ENCODE measurements around the gene SLC24A3.
"Not testable (repeated sequence)": the region's sequence is repeated elsewhere in the genome, so short reads cannot be mapped to it uniquely, and the experiment has no call there.

Gene SLC24A3

DNA sequence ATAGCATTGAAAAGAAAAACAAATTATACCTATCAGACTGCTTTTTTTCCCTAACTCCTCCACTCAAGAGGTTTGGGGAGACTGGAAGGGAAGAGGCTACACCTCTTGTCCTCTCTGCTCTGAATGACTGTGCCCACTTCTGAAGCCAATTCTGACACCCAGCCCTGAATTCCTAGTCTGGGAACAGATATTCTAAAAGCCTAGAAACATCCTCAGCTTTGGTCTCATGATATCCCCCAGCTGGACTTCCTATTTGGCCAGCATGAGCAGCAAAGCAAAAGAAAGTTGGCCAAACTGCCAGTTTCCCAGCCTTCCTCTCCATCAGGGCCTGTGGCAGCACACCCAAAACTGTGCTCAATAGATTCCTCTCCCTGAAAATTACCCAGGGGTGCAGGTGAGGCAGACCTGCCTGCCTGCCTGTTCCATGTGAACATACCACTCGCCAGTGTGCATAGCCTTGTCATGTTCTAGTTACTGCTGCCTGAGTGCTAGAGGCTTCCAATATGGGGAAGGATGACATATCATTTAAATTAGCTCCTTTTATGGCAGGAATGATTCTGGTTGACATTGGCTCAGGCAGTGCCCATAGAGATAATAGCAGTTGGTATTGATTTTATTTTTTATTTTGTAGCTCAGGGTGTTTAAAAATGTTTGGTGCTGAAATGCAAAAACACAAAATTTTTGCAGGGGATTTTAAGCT is 393.5 kb downstream of the SLC24A3 start:
- DNase-seq = no peak

DNA sequence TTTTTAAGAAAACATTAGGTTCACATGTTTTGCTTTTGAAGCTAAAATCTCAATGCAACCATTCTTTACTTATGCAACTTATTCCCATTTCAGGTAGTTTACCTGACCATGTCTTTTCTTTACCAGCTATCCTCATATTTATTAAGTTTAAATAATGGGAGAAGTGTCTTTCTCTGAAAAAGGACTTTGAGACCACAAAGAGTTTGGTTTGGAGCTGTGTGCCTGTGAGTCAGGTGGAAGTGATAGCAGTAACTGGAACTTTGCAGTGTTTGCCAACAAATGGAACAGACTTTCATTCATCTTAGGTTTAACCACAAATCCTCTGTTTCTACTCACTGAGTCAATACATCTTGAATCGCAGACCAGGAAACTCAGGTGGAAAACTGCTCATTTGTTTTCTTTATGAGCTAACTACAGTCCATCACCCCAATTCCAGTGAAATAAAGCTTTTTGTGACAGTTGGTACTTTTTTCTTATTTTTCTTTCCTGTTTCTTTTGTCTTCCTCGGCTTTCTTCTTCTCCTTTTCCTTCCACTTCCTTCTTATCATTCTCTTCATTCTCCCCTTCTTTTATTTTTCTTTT is 397.3 kb downstream of the SLC24A3 start:
- DNase-seq = no peak

DNA sequence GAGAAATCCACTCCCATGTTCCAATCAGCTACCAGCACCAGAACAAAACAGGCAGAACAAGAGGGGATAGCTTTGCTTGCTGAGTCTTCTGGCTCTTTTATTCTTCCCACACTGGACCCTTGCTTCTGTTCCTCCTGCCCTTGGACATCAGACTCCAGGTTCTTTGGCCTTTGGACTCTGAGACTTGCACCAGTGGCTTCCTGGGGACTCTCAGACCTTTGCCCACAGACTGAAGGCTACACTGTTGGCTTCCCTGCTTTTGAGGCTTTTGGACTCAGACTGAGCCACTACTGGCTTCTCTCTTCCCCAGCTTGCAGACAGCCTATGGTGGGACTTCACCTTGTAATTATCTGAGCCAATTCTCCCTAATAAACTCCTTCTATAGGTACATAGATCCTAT is 403.2 kb downstream of the SLC24A3 start:
- no peak for DNase-seq

DNA sequence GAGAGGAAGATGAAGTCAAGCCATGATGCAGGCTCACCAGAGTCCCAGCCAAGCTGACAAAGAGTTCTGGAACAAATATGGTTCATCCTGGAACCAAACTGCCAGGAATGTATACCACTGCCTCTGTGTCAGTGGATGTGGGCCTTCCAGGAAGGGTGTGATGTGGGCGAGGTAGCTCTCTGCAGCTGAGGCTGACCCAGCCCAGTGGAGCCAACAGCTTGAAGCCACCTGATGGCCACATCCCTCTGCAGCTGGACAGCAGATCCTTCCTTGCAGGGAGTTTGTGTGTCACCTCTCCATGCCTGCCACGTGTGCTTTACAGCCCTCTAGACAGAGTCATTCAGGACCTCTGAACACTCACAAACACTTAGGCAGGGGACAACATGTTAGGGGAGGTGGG is 403.6 kb downstream of the SLC24A3 start:
- DNase-seq = no peak

DNA sequence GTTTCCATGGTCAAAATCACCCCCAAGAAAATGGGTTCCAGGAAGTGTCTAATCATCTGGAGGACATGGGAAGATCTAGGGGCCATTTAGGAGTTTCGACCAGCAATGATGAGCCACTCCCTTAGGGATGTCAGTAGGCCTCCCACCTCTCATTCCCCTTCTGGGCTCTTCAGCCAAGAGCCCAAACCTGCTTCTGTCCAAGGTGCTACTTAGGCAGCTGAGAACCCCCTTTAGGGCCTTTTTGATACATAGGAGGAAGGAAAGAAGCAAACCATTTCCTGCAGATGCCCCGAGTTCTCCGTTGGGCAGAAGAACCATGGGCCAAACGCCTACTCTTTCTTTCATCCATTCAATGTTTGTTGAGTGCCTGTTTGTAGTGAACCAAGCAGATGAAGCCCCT is 404.2 kb downstream of the SLC24A3 start:
- no peak for DNase-seq

DNA sequence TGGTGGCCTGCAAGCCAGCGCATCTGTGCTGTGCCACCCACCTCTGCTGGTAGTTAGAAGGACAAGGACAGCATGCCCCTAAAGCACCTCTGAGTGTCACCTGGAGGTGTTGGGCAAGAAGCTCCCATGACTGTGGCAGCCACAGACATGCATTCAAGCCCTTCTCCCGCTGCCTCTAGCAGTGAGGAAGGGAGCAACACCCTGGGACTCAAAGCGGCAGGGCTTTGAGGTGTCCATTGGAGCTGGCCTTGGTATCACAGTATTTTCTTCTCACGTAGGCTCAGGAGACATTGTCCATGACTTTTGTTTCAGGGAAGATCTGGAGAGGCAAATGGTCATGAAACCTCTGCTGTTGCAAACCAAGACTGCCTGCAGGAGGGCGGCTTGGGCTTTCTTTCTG is 404.8 kb downstream of the SLC24A3 start:
- DNase-seq = no peak

DNA sequence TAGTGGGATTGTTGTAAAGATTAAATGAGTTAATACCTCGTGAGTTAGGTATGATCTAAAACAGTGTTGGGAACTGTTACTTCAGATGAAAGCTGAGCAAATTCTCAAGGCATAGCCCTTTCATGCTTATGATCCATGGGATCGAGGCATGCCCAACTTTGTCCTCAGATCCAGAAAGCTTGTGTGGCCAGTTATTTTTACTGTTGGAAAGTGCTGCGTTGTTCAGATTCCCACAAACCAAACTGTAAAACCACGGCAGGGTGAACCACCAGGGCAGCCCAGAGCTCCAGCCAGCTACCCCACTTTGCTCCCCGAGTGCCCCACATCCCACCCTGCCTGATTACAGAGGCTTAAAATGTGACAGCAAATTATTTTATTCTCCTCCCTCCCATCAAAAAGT is 406.3 kb downstream of the SLC24A3 start:
- no peak for DNase-seq

DNA sequence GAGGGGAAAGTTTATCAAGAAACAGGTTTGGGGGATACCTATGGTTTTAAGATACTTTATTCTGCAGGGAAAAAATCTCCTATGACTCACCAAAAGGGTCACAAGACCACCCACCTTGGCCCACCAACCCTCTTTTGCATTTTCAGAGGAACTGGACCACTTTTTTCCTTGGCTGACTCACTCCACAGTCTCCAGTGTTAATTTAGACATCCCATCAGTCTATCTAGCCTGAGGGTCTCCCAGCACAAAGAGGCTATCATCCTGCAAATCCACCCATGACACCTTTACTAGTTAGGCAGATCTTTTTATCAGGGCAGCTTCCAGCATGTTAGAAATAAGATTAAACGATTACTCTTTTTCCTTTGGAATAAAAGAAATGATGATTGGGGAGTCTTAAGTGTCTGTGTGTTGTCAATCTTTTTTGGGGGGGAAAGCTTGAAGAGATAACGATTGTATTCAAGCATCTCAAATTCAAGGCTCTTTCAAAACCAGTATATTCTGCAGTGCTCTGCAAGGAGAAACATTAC is 407.5 kb downstream of the SLC24A3 start:
- DNase-seq = no peak

DNA sequence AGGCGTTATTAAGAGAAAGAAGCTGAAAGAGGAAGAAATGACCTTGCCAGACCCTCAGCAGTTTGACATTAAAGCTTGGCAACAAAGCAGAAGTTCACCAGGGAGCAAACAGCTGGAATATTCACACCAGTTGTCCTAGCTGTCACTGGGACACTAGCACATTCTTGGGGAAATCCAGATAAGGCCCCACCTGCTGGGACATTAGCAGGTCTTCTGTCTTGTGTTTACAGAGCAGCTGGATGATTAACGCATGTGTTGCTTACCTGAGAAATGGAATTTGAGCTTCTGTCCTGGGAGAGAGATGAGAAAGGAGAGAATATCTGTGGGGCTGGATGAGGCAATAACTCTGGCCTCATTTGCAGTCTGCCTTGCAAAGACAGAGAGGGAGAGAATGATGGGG is 408.0 kb downstream of the SLC24A3 start:
- no peak for DNase-seq

DNA sequence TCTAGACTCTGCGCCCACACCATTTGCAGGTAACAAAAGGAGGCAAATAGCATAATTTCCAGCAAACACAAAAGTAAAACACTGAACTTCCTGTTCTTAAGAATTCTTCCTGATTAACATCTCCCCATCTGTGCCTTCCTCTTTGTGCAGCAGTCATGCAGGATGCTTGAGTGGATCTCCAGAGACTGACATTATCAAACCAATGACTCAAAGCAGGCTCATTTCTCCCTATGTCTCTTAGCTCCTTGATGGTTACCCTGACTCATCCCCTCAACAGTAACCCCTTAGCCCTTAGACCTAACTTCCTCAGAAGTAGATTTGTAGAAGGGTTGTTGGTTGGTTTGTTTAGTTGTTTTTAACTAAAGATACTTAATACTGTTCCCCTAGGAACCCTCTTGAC is 408.6 kb downstream of the SLC24A3 start:
- DNase-seq = no peak

DNA sequence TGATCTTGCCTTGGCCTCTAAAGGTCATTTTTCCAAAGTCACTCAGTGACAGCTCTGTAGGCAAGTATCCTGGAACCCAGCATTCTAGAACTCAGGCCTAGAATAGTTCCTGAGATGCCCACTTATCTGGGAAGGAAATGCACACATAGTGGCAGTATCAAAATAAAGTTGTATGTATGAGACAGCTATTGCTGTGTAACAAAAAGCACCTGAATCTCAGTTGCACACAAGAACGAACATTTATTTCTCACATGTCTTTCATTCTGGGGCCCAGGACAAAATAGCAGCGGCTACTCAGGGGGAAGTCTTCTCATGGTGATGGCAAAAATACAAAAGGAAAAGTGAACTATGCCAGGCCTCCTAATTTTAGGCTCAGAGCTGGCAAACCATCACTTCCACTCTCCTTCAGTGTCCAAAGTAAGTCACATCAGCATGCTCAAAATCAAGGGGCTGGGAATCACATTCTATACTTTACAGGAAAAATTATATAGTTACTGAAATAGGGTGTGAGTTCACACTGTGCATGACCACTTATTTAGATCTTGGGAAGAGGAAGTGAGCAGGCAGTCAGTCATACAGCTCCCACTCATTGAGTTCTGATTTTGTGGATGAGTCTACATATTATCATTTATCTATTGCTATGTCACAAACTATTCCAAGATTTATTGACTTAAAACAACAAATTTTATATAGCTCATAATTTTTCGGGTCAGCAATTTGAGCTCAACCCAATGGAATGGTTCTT is 412.0 kb downstream of the SLC24A3 start:
- DNase-seq = no peak

DNA sequence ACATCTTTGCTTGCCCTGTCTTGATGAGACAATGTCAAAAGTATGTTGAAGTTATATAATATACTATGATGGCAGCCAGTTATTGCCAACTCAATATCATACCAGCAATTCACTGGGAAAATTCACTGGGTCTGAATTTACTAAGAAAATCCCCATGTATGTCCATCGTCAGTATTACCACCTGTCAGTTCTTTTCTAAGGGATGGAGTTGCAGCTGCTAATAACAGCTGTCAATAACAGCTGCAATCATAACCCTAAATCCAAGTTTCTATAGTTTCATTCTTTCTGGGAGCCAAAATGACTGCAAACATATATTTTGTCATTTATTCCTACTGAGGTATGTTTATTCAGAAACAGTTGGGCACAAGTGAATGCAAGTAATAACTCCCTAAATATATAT is 413.0 kb downstream of the SLC24A3 start:
- DNase-seq = no peak

DNA sequence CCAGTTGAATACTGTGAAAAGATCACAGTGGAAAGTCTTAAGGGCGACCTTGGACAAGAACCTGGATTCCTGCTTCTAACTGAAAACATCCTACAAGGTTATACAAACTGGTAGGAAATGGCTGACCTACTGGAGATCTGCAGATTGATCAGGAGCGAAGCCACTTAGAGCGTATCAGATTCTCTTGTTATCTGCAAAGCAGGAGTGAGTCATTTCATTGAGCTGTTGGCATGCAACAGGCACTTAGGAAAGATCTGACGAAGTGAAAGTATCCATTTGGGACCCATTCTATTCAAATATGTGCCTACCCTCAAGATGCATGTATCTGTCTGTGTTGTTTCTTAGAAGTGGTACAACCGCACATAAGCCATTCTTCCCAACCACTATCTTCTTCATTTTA is 414.5 kb downstream of the SLC24A3 start:
- no peak for DNase-seq

DNA sequence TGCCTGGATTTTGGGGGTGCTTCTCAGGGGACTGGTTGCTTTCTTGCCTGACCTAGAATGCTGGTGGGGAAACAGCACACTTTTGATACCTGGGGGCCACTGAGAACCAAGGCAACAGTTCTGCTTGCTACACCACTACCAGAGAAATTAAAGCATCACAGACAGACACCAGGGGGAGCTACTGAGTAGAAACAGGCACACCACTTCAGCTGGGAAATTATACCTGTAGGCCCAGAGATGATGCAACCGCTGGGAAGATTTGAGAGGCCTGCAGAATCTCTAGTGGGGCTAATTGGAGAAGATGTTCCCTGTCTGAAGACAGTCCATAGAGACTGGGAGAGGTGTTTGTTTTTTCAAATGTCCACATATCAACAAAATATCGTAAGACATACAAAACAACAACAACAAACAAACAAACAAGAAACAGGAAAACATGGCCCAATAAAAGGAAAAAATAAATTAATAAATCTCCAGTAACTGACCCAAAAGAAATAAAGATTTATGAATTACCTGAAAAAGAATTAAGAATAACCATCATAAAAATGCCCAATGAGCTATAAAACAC is 416.2 kb downstream of the SLC24A3 start:
- peak; percentile 46 for DNase-seq

DNA sequence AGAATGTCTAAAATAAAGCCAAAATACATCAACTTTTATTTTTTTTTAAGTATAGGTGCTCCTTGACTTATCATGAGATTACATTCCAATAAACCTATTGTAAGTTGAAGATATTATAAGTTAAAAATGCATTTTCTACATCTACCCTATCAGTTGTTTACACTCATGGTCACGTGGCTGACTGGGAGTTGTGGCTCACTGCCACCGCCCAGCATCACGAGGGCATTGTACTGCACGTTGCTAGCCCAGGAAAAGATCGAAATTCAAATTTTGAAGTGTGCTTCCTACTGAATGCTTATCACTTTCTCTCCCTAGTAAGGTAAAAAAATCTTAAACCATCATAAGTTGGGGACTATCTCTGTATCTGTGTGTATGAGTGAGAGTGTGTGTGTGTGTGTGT is 419.0 kb downstream of the SLC24A3 start:
- DNase-seq = no peak

DNA sequence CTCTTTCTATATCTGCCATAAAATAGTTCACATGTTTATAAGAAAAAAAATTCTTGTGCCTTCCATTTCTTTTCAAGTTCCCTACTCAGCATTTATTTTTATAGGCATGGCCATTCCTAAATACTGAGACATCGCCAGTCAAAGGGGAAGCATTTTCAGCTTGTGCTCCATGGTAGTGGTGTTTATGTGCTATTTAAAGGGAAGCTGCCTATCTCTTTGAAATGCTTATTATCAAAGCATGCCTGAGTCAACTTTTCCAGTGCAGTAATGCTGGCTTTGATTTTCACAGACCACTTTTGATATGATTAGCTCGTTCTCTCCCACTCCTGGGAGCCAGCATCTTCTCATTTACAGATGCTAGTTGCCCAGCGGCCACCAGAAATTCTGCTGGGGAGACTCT is 421.5 kb downstream of the SLC24A3 start:
- no peak for DNase-seq

DNA sequence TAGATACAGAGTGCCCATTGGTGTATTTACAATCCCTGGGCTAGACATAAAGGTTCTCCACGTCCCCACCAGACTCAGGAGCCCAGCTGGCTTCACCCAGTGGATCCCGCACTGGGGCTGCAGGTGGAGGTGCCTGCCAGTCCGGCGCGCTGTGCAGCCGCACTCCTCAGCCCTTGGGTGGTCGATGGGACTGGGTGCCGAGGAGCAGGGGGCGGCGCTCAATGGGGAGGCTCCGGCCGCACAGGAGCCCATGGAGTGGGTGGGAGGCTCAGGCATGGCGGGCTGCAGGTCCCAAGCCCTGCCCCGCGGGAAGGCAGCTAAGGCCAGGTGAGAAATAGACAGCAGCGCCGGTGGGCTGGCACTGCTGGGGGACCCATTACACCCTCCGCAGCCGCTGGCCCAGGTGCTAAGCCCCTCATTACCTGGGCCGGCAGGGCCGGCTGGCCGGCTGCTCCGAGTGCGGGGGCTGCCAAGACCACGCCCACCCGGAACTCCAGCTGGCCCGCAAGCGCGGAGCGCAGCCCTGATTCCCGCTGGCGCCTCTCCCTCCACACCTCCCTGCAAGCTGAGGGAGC is 427.1 kb downstream of the SLC24A3 start:
- not testable (repeated sequence) for DNase-seq

DNA sequence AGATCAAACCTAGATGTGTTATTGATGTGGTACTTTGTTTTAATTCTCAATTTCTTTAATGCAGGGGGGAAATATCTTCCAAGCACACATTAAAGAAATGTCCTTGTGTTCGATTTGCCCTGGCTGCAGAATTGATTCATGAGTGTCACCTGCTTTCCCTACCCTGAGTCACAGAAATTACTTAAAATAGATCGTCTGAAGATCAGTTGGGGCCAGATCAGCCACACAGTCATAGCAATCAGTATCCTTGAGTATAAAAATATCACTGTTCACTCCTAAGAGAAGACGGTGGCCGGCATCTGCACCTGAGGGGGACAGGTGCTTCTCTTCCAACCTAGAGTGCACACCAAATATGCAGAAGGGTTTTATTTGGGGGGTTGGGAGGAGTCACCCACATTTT is 430.4 kb downstream of the SLC24A3 start:
- DNase-seq = no peak

DNA sequence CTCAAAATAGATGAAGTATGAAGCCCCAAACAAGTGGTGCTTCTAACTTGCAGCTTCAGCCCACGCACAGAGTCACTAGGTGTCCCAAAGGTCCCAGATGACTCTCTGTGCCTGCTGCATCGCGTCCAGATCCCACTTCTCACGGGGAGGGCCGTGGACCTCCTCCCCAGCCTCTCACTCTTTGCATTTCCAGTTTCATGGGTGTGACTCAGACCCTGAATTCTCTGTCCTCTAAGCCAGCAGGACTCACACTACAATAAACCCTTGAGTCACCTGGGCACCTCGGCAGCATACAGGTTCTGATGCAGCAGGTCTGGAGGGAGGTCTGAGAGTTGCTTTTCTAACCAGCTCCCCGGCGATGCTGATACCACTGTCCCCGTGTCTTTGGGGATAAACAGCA is 431.6 kb downstream of the SLC24A3 start:
- no peak for DNase-seq

DNA sequence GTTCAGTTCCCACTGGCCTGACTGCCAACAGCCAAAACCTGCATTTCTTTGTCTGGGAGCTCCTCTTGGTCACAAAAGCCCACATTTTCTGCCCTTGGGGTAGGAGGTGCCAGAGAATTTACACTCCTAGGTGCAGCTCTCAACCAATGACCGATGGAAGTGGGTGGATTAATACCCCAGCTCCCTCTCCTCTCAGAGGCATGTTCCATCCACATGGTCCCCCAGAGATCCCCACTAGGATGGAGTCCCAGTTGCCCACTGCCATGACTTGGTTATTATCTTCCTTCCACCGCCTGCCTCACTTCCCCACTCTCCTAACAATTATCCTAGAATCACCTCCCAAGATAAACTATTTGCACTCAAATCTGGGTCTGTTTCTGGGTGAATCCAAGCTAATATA is 434.5 kb downstream of the SLC24A3 start:
- DNase-seq = no peak

DNA sequence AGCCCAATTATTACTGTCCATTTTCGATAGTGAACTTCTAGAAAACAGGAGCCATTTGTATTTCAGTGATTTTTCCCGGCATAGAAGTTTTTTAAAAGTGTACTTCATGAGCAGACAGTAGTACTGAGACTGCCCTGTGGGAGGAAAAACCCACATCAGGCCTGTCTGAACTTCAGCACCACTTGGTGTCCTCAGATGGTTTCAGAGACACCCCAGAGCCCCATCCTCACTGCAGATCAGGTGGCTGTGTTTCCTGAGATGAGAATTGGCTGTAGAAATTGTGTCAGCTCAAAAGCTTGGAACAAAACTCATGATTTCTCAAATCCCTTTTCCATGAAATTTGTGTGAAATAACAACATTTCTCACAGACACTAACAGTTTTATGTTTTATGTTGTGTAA is 435.6 kb downstream of the SLC24A3 start:
- DNase-seq = no peak

DNA sequence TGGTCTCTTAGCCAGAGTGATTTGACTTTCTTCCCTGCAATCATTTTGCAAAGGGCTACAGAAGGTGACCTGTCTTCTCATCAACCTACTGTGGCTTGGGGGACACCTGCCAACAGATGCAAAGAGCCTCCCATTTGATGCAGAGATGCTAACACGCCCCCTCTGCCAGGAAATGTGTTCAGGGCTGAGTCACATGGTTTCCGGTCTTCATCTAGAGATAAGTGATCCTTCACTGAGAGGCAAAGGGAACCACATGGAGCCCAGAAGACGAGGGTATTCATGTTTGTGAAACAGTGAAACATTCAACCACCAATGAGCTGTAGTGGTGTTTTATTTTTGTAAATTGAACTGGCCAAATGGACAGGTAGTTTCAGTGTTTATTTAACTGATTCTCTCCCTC is 436.6 kb downstream of the SLC24A3 start:
- DNase-seq = no peak

DNA sequence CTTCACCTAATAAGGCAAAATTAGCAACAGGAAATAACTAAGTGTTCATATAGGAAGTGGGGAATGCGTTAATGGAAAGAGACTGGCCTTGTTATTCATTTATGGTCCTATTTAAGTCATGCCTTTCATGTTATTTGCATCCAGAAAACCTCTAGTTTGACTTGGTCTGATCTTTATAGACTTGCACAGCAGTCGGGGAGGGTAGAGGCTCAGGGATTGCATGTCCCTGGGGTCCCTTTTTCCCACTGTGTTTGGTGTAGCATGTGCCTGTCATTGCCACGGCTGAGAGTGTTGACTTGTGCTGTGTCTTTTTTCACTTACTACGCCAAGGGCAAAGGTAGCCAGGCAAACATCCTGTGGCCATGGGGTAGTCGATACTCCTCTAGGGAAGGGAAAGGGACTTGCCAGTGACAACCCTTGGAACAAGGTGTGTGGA is 440.2 kb downstream of the SLC24A3 start:
- no peak for DNase-seq
